Stimulated activated CD8-positive, alpha-beta memory T cell treated with anti-CD3 and anti-CD28 coated beads, Interleukin-15, amount 100 ng/mL, for 1 hour (primary cell): ENCODE measurements around the gene KRT1.

ENCODE experiments used
- DNase-seq: peaks from one replicate; pipeline ENCODE4 v3.0.0-alpha.2; 2020; ENCODE audit warnings: low read depth

Gene KRT1

DNA sequence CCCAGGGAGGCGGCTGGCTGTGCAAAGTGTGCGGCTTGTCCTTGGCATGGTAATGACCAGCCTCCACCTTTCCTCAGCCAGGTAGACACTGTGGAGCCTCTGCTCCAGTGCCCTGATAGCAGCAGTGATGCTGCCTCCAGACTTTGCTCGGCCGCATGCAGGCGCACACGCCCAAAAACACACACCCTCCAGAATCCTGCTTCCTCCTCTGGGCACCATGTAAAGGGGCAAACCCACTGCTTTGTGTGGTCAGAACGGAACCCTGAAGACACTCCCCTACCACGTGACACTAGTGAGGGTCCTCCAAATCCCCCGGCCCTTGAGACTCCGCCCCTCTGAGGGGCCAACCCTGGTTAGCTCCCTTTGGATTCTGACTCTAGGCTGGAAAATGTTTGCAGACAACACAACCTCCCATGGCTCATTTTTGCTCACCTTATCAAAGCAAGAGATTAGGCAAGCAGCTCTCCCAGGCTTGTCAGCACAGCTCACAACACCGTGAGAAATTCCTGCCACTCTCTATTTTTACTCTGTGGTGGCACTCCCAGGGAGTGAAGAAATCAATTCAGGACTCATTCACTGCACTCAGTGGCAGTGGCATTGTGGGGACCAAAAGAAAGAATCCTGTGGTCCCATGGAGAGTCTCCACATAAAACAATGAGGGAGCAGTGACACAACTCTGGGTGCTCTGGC, 18.6 kb upstream of the KRT1 start:
- DNase-seq: no peak

DNA sequence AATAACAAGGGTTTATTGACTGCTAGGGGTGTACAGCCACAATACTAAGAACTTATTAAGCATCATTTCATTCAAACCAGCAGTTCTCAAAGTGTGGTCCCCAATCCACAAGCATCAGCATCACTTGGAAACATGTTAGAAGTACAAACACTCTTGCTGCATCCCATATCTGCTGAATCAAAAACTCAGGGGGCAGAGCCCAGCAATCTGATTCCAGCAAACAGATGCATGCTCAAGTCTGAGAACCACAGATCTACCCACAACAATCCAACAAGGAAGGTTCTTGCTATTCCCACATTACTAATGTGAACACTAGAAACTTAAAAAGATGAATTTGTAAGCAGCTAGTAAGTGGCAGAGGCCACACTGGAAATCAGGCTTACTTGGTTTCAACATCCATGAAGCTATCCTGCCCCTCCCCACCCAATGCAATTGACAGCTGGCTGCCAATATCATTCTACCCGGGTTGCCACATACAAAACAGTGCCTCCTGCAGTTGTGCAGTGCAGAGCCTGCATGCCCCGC, 16.9 kb upstream of the KRT1 start:
- DNase-seq: no peak

DNA sequence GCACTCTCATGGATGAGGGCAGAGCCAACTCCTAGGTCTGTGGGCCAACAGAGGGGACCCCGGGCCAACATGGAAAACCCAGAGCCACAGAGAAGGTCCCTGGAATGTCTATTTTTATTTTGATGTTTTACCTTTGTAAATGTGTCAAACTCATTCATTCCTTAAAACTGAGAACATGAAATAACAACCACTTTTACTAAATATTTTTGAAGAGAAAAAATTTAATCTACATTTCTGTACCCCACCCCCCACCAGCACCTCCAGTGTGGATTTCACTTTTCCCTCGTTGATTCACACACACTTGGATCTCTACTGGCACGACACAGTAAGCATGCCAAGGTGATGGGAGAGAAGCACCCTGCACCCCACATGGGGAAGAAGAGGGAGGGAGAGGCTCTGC, 16.4 kb upstream of the KRT1 start:
- DNase-seq: no peak

DNA sequence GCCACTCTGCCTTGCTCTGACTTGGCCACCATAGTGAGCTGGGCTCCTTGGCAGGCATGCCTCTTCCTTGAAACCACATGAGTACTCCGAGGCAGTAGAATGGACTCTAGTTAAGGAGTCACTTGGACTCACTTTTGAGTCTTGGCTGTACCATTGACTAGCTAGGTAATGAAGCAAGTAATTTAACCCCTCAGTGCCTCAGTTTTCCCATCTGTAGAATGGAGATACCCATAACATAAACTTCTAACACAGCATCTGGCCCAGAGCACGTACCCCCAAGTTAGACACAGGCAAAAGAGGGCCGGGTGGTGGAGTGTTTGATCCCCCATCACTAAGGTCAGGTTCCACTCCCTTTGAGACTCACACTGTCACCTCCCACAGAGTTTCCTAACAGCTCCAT, 14.8 kb upstream of the KRT1 start:
- no peak for DNase-seq

DNA sequence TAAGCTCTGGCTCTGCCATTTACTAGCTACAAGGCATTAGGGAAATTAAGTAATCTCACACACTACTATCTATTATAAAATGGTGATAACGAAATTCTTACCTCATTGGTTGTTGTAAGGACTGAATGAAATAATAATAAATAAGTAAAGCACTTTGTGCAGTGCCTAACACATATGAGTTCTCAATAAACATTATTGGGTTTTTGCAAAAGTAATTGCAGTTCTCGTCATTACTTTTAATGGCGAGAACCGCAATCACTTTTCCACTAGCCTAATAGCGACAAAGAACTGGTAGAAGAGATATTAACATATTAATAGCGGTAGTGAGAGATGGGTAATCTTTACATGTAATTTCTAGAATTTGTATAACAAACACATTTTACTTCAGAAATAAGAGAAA, 13.9 kb upstream of the KRT1 start:
- DNase-seq: no peak

DNA sequence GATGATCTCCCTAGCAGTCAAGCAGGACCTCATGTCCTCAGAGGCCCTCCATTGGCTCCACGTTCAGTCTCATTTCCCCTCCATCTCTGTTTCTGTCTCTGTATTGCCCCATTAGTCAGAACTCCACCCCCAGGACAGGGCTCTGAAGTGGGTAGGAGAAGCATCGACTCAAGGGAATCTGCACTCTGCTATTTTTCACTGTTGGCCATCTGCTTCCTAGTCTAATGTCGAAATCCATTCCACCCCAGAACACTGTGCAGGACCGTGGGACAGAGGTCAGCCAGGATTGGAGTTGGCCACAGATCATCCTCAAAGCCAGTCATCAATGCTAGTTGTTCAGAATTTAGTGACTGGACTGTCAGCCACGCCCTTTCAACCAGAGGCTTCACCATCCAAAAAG, 13.1 kb upstream of the KRT1 start:
- no peak for DNase-seq

DNA sequence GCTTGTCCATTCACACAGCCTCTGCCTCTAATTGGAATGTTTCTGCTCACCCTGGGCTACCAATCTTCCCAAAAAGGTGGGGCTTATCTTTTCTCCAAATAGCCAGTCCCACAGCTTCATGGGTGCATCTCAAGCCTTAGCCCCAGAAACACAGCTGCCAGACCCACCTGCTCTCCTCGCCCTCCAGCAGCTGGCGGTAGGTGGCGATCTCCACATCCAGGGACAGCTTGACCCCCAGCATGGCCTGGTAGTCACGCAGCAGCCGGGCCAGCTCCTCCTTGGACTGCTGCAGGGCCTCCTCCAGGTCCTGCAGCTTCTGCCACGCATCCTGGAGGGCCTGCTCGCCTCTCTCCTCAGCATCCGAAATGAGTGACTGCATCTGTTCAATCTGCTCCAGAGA, 12.0 kb upstream of the KRT1 start:
- DNase-seq: no peak

DNA sequence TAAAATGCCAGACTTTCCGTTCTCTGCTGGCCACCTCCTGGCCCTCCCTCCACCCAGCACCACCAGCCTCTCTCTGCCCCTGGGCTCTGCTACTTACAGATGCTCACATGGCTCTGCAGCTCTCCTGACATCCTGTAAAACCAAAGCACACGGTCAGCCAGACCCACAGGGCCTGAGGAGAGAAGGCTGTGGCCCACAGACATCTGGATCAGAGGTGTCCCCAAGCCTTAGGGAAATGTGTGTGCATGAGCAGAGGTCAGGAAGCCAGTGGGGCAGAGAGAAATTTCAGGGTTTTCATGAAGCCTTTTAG, 11.6 kb upstream of the KRT1 start:
- no peak for DNase-seq

DNA sequence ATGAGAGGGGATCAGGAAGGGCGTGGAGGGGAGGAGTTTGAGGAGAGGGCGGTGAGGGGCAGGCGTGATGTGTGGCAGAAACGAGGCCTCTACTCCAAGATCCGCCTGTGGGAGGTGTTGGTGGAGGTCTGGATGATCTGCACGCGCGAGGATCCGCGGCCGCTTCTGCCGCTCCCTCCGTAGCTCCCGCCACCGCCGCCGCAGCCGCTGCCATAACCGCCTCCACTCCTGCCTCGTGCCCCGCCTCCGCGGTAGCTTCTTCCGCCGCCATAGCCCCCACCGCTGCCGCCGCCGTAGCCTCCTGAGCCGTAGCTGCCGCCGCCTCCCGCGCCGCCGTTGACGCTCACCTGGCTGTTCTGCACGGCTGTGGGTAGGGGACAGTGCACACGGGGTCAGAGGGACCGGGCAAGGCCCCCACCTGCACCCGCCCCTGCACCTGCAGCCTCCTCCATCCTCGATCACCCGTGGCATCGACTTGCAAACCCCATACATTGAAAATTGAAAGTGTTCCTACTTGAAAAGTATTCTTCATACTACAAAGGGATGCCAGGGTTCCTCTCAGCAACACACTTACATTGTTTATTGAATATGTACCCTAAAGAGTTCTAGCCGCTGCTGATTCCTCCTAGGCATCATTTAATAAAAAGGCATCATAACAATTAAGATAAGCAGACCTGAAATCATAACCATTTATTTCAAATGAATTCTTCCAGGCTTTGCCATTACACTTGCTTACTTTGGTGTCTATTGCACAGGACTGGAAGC, 11.1 kb upstream of the KRT1 start:
- peak; percentile 8 for DNase-seq

DNA sequence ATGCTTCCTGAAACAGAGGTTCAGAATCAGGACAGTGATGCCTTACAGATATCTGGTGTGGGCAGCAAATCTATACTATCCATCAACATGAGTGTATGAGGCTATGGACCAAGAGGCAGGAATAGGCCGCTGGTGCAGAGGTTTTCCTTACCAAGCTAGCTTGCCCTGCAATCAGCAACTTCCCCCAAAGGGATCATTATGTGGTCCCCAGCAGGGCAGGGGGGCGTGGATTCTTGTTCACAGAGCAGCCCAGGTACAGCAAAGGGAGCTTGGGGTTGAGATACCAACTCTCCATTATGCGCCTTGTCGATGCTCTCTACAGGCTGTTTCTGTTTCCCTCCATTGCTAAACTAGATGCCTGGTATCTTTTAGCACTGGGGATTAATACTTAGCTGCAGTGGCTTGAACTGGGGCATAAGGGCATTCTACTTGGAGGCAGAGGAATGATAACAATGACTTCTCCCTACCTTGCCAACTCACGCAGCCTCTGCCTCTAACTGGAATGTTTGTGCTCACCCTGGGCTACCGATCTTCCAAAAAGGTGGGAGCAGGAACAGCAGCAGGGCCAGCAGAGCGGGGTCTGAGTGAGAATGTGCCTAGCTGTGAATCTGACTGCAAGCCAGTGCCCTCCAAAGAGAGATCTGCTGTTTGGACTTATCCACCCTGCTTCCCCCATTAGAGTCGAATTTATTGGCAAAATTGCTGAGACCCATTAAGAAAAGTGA, 10.3 kb upstream of the KRT1 start:
- no peak for DNase-seq

DNA sequence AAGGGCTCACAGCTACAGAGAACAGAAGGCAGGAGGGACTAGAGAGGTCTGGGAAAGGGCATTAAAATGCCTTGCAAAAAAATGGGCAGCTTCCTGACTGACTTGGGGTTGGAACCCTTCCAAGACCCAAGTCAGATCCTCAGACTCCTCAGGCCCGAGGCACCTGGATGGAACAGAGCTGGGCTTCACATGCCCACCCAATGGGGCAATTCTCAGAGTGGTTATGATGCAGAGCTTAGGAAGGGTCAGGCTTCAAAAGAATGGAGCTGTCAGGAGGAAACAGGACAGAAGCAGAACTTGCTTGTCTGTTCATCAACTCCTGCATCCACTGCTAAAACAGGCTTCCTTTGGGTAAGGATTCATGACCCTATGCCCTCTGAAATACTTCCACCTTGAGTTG, 9.7 kb upstream of the KRT1 start:
- no peak for DNase-seq

DNA sequence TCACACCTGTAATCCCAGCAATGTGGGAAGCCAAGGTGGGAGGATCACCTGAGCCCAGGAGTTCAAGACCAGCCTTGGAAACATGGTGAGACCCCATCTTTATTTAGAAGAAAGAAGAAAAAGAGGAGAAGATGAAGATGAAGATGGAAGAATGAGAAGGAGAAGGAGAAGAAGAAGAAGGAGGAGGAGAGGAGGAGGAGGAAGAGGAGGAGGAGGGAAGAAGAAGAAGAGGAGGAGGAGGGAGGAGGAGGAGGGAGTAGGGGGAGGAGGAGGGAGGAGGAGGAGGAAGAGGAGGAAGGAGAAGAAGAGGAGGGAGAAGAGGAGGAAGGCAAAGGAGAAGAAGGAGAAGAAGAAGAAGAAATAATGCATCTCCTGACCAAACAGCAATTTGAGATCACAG, 9.0 kb upstream of the KRT1 start:
- no peak for DNase-seq

DNA sequence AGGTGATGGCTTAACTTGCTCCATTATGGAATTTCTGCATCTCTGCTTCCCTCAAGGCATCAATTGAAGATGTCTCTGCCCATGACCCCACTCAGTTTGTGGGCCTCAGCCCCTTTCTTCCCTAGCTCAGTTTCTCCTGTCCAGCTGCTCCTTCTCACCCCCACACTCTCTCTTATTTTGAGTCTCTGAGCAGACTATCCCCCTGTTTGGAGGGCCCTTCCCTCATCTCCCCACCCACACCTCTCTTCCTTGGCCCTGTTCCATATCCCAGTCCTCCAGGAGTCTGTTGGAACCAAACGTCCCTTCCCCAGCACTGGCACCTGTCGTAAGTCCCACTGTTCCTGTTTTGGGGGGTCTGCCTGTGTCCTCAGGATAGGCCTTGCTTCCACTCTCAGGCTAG, 8.3 kb upstream of the KRT1 start:
- DNase-seq: no peak

DNA sequence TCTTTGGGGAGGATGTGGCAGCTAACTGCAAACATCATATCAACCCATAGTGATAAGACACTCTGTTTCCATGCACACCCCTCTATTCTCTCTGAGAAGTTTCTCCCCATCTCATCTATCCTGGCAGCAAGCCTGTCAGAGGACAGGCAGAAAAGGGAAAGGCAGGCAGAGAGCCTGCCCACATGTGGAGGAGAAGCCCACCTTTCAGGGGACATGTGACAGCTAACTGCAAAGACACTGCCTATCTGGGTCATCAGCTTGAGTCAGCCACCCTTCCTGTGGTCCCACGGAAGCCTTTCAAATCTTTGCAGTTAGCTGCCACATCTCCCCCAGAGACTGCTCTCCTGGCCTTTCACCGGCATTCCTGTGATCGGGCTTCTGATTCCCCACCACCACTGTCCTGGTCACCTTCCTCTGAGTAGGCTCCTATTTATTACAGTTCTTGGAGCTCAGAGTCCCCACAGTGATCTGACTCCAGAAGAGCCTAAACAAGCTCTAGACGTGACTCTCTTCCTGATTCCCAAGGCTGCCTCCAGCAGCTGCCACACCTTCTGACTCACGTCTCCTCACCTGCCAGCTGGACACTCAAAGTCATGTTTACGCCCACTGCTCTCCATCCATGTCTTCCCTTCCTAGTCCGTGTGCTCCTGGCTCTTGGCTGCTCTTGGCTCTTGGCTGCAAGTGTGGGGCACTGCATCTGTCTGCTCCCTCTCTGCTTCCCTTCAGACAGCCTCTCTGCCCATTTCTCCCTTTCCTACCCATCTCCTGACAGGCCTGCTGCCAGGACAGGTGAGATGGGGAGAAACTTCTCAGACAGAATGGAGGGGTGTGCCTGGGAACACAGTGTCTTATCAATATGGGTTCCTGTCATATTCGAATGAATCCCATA, 7.5 kb upstream of the KRT1 start:
- DNase-seq: peak; percentile 5

DNA sequence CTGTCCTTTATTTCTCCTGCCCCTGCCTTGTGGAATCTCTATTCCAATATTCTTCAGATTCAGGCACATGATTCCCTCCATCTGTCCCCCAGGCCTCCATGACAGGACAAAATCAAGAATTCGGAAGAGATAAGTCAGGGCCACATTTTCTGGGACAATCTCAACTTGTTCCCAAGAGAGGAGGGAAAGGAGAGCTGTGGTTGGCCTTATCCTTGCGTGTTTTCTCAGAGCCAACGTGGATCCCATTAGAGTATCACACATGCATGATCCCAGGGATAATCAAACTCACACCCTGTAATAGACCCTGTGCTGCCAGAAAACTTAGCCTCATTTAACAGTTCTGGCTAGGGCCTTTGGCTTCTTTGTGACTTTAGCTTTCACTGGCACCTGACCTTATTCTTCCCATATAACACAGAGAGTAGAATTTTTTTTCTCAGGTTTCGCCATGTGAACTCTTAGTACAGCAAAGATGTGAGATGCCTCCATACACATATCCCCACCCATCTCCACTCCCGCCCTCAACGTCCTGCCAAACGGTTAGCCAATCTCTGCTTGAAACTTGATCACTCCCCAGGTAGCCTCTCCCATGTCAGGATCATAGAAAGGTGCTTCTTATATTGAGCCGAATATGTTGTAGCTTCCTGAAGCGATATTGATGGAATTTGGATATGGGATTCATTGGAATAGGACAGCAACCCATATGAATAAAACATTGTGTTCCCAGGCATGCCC, 6.7 kb upstream of the KRT1 start:
- DNase-seq: no peak

DNA sequence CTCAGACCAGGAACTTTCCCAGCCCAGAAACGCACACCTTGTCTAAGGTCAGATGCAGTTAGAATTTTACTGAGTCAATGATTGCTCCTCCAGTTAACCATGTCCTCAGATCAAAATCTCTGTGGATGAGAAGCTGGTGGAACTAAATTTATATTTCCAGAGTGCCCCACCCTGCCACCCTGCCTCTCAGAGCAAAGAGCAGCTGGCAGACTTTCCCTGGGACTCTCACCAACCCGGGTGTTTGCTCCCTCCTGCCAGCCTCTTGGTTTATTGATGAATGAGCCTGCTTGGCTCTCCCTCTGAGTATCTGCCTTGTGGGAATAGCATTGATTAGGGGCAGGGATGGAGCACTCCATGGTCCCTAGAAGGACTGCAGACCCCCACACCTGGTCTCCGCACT, 5.9 kb upstream of the KRT1 start:
- no peak for DNase-seq

DNA sequence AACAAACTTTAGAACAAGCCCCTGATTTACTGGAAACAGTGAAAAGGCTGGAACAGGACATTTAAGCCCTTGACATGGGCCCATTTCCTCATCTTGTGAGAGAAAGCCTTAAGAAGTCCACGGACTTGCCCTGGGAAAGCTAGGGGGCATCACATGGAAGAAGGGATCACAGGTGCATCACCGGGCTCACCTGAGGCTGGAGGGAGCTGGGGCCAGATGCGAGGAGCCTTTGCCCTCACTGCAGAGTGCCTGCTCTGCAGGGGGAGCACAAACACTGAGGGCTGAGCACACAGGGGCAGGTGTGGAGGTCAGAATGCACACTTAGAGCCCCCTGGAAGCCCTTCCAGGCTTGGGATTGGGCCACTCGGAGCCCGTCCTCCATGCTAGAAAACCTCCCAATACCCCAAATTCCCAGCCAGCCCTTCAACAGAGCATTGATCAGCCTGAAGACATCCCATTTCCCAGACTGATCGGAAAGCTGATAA, 5.2 kb upstream of the KRT1 start:
- DNase-seq: no peak

DNA sequence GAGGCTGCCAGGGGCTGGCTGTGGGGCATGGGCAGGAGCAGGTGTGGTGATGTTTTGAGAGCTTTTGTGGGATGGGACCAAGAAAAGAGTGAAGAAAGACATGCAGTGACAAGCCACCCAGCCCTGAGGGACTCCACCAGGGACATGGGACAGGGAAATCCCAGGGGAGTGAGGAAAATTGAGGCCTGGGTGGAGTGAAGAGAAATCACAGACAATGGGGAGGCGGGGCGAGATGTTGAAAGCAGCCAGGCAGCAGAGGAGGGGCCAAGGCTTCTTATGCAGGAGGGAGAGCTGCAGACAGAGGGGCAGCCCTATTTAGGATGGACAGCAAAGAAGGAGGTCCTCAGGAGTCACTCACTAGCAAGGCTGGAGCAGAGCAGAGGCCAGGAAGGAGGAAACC, 4.2 kb upstream of the KRT1 start:
- no peak for DNase-seq

DNA sequence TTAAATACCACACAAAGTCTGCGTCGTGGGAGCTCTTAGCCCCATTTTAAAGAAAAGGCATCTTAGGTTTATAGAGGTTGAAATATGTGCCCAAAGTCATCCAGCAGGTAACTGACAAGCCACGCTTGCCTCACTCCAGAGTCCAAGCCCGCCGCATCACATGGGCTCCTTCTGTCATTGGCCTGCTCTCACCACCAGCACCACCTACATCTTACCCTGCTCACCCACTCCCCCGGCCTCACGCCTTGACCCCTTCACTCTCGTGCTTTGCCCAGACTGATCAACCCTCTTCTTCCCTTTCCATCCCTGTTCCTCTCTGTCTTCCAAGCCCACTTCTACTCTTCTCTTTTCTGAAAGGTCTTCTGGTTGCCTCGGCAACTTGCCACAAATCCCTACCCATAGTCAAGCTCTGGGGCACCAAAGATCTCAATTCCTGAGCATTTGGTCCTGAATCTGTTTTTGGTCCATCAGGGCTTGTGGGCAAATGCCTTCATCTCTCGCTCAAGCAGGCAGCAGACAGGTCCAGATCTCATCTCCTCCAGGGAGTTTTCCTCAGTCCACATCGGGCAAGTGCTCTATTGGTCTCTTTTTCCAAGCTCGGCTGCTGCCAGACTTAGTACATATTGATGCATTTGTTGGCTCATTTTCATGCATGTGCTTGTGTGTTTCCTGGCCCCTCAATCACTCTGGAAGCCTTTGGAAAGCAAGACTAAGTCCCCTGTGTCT, 3.5 kb upstream of the KRT1 start:
- DNase-seq: no peak

DNA sequence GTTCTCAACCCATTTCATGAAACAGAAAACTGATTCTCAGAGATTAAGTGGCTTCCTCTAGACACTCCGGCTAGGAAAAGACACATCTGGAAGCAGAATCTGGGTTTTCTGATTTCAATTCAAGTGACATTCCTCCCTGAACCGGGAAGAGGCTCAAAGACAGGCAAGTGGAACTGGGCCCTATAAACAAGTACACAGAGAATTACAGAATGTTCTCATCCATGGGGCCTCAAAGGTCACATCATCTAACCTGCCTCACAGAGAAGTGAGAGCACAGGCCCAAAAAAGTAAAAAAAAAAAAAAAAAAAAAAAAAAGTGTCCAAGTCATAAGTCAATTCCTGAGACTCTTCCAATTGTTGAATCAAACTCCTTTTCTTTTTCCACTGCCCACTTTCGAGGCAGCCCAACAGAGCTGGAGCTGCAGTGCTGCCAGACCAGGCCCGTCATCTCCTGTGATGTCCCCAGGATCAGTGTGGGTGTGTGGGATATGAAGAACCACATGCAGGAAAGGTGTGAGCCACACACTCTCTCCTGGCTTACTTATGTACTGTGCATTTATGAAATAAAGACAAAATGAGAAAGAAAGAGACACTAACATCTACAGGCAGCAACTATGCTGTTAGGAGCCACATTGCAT, 2.8 kb upstream of the KRT1 start:
- DNase-seq: no peak

DNA sequence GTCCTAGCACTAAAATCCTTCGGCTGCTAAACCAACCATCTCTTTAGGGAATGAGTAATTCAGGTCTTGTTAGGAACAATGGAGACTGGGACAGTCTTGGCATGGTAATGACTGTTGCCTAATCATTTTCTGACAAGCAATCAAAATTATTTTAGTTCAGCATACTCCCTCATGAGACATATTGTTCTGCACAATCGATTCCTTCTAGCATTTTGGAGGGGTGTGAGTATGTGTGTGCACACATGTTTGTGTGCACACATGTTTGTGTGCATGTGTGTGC, 2.1 kb upstream of the KRT1 start:
- no peak for DNase-seq
